ENCODE data around the gene NUBP2.
"Not testable (repeated sequence)": the region's sequence is repeated elsewhere in the genome, so short reads cannot be mapped to it uniquely, and the experiment has no call there.

Gene NUBP2

DNA sequence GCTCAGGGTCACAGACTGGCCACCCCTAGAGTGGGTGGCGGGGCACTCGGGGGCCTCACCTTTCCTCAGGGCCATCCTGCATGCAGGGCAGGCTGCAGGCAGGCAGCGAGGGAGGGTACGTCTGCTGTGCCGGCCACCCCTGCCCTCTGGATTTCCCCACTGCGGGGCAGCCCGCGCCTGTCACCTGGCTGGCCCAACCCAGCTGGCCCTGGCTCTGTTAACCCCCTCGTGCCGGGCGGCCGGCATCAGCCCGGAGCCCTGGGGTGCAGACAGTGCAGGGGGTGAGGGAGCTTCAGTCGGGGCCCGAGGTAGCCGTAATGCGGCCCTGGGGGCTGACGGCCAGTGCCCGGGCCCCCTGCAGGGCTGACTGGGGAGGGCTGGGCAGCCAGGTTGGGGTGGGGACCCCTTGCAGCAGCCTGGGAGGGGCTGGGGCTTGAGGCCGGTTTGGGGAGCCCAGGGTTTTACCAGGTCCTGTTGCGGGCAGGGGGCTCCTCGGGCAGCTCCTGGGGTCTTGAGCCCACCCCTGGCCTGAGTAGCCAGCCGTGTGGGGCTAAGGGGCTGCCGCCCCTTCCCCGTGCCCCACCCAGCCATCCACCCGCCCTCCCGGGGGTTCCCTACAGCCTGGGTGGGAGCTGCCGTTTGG, 10.9 kb downstream of the NUBP2 start, which contains the start of gene IGFALS:
Gene IGFALS, minus strand, starts transcription at position 128 of the 643 bp plus-strand sequence. Its CDS starts 53 bp downstream, at position 75.
- Mint-ChIP-seq H3K4me1 (no peaks in the 10 kb centered on the region), H3K27me3 (no peaks in the 10 kb centered on the region), H3K4me3 (no peak within 1 kb of the TSS), H3K27ac (no peak within 1 kb of the TSS), H3K9me3 (no peaks in the 10 kb centered on the region), H3K36me3 (no peaks in the 10 kb centered on the region)

DNA sequence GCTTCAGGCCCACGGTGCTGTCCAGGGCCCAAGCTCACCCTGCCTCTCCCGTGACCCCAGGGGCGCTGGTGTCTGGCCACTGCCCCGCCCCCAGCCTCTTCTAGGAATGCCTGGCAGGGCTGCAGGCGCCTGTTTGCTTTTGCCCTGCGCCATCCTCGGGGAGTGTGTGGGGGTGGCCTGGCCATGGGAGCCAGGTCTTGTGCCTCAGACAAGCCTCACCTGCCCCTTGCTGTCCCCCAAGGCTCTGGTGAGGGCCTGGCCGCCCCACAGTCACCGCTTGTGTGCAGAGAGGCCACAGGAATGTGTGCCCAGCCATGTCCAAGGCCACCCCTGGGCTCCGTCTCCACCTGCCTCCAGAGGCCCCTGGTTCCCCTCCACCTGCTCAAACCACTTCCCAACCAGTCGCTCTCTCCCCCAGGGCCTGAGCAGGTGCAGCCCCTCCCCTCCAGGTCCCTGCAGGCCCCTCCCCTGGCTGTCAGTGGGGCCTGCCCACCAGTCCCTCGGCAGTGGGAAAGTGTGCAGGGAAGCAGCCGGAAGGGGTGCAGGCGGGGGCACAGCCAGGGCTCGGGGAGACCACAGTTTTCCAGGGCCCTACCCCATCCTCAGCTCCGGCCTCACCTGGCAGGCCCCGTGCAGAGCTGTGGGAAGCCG, 11.6 kb downstream of the NUBP2 start:
- Mint-ChIP-seq H3K9me3 (no peaks in the 10 kb centered on the region), H3K27me3 (no peaks in the 10 kb centered on the region)

GRCh38 chr16:1794908-1795666, 12.3 kb downstream of the NUBP2 start:
- Mint-ChIP-seq H3K4me1 (no peaks in the 10 kb centered on the region), H3K9me3 (no peaks in the 10 kb centered on the region), H3K27ac (no peak overlapping the region), H3K27me3 (no peaks in the 10 kb centered on the region), H3K4me3 (no peak overlapping the region), H3K36me3 (no peaks in the 10 kb centered on the region)

More for the DNA sequence above, 11.6 kb downstream of the NUBP2 start:
- H3K36me3 Mint-ChIP-seq: no peaks in the 10 kb centered on the region
- no peaks in the 10 kb centered on the region for H3K4me1 Mint-ChIP-seq
- no peak overlapping the region for H3K4me3 Mint-ChIP-seq
- no peak overlapping the region for H3K27ac Mint-ChIP-seq

DNA sequence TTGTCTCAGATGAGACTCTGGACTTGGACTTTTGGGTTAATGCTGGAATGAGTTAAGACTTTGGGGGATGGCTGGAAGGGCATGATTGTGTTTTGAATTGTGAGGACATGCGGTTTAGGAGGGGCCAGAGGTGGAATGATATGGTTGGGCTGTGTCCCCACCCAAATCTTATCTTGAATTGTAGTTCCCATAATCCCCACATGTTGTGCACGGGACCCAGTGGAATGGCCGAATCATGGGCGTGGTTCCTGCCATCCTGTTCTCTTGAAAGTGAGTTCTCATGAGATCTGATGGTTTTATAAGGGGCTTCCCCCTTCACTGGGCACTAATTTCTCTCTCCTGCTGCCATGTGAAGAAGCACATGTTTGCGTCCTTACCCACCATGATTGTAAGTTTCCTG, 16.5 kb downstream of the NUBP2 start:
- not testable (repeated sequence) for H3K36me3 Mint-ChIP-seq, H3K4me1 Mint-ChIP-seq, H3K27ac Mint-ChIP-seq, H3K4me3 Mint-ChIP-seq, H3K27me3 Mint-ChIP-seq, H3K9me3 Mint-ChIP-seq

GRCh38 chr16:1800701-1801100, 17.9 kb downstream of the NUBP2 start:
- no peak overlapping the region for H3K4me3 Mint-ChIP-seq
- H3K27me3 Mint-ChIP-seq: no peaks in the 10 kb centered on the region
- no peaks in the 10 kb centered on the region for H3K4me1 Mint-ChIP-seq
- no peak overlapping the region for H3K27ac Mint-ChIP-seq
- H3K36me3 Mint-ChIP-seq: peaks cover 2% of the 10 kb centered on the region
- no peaks in the 10 kb centered on the region for H3K9me3 Mint-ChIP-seq

- Mint-ChIP-seq H3K4me3 (no peak overlapping the region), H3K27me3 (no peaks in the 10 kb centered on the region), H3K4me1 (no peaks in the 10 kb centered on the region), H3K27ac (no peak overlapping the region), H3K36me3 (peaks cover 4% of the 10 kb centered on the region), H3K9me3 (no peaks in the 10 kb centered on the region)
Measured at GRCh38 chr16:1807626-1808025, 24.9 kb downstream of the NUBP2 start.

GRCh38 chr16:1808691-1809090, 25.9 kb downstream of the NUBP2 start:
- Mint-ChIP-seq H3K9me3 (no peaks in the 10 kb centered on the region), H3K36me3 (peaks cover 4% of the 10 kb centered on the region), H3K4me3 (no peak overlapping the region), H3K27me3 (no peaks in the 10 kb centered on the region), H3K27ac (no peak overlapping the region), H3K4me1 (peaks cover 7% of the 10 kb centered on the region)

DNA sequence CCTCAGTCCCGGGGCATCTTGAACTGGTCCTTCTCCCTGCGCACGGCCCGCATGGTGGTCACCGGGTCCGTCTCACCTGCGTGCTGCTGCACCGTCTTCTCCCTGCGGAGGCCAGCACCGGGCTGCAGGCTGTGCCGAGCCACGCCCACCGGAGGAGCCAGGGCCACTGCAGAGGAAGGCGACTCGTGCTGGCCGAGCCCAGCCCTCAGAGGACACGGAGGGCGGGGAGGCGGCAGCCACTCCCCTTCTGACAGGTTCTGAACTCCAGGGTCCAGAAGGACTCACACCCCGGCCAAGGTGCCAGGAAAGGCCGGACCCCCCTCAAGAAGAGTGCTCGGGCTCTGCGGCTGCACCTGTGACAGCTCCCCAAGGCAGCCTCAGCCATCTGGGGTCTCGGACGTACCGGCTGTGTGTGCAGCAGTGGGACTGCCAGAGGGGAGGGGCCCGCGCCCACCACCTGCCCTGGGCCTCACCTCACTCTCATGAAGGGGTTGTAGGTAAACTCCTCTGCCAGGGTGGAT, 26.6 kb downstream of the NUBP2 start:
- peaks cover 7% of the 10 kb centered on the region for H3K4me1 Mint-ChIP-seq
- no peaks in the 10 kb centered on the region for H3K9me3 Mint-ChIP-seq
- H3K36me3 Mint-ChIP-seq: peaks cover 4% of the 10 kb centered on the region
- no peak overlapping the region for H3K27ac Mint-ChIP-seq
- no peak overlapping the region for H3K4me3 Mint-ChIP-seq
- H3K27me3 Mint-ChIP-seq: no peaks in the 10 kb centered on the region

DNA sequence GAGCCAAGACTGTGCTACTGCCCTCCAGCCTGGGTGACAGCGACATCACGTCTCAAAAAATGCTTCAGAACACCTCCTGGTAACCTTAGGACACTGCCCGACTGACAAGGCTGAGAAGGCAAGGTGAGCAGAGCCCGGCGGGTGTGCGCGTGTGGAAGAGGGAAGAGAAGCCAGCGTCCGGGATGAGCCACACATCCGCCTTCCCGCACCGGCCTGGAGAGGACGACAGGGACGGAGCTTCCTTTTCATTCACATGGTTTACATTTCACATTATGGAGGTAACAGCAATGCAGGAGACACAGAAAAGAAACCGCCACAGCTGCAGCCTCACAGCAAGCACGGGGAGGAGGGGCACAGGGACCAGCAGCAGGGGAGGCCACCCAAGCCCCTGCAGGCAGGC, 27.3 kb downstream of the NUBP2 start:
- Mint-ChIP-seq H3K9me3 (no peaks in the 10 kb centered on the region), H3K36me3 (peaks cover 4% of the 10 kb centered on the region), H3K4me1 (peaks cover 7% of the 10 kb centered on the region), H3K27me3 (no peaks in the 10 kb centered on the region), H3K4me3 (no peak overlapping the region), H3K27ac (no peak overlapping the region)

- peaks cover 7% of the 10 kb centered on the region for H3K4me1 Mint-ChIP-seq
- no peak overlapping the region for H3K27ac Mint-ChIP-seq
- peaks cover 4% of the 10 kb centered on the region for H3K36me3 Mint-ChIP-seq
- no peak overlapping the region for H3K4me3 Mint-ChIP-seq
- H3K9me3 Mint-ChIP-seq: no peaks in the 10 kb centered on the region
- H3K27me3 Mint-ChIP-seq: no peaks in the 10 kb centered on the region
Measured at GRCh38 chr16:1810536-1810935, 27.8 kb downstream of the NUBP2 start.

- Mint-ChIP-seq H3K4me1 (peaks cover 7% of the 10 kb centered on the region), H3K27me3 (no peaks in the 10 kb centered on the region), H3K9me3 (no peaks in the 10 kb centered on the region), H3K4me3 (no peak overlapping the region), H3K27ac (no peak overlapping the region), H3K36me3 (peaks cover 2% of the 10 kb centered on the region)
Measured at GRCh38 chr16:1812732-1813163, 30.0 kb downstream of the NUBP2 start.

- no peak overlapping the region for H3K27ac Mint-ChIP-seq
Measured at GRCh38 chr16:1815461-1815860, 32.7 kb downstream of the NUBP2 start.

DNA sequence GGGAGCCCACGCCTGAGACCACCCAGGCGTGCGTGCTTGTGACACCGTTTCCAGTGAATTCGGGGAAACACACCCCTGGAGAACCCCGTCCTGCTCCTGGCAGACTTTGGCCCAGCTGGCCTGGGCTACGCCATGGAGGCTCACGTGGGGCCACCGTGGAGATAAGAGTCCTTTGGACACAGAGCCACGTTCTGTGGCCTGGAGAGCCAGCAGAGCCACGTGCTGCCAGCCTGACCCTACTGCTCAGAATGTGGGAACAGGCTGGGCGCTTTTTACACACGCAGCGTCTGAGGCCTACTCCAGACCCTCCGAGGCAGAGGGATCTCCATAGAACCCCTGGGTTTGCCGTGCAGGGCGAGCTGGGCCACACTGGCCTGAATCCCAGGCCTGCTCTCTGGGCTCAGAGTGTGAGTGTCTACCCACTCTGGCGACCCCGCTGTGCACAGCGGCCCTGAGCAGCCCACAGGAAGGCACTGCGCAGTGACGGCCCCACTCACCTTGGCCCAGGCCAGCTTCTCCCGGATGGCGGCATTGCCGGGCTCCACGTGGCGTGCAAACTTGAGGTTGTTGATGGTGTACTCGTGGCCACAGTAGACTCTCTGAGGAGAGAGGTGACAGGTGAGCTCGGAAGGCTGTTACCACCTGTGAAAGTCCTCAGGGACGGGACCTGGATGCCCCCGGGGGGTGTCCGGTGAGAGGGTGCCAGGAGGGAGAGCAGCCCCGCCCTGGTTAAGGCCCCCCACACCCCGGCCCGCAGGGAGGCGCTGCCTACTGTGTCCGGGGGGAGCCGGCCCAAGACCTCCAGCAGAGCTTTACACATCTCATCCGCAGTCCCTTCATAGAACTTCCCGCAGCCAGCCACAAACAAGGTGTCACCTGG, 33.9 kb downstream of the NUBP2 start:
- H3K4me3 Mint-ChIP-seq: no peak overlapping the region
- no peaks in the 10 kb centered on the region for H3K9me3 Mint-ChIP-seq
- peaks cover 7% of the 10 kb centered on the region for H3K4me1 Mint-ChIP-seq
- no peak overlapping the region for H3K27ac Mint-ChIP-seq
- H3K27me3 Mint-ChIP-seq: no peaks in the 10 kb centered on the region
- H3K36me3 Mint-ChIP-seq: peaks cover 2% of the 10 kb centered on the region

More at GRCh38 chr16:1815461-1815860, 32.7 kb downstream of the NUBP2 start:
- H3K27me3 Mint-ChIP-seq: no peaks in the 10 kb centered on the region
- H3K36me3 Mint-ChIP-seq: peaks cover 2% of the 10 kb centered on the region
- H3K4me1 Mint-ChIP-seq: peaks cover 7% of the 10 kb centered on the region
- no peak overlapping the region for H3K4me3 Mint-ChIP-seq
- H3K9me3 Mint-ChIP-seq: no peaks in the 10 kb centered on the region

- H3K4me3 Mint-ChIP-seq: no peak overlapping the region
- peaks cover 7% of the 10 kb centered on the region for H3K4me1 Mint-ChIP-seq
- H3K36me3 Mint-ChIP-seq: peaks cover 2% of the 10 kb centered on the region
- no peak overlapping the region for H3K27ac Mint-ChIP-seq
- H3K9me3 Mint-ChIP-seq: no peaks in the 10 kb centered on the region
- H3K27me3 Mint-ChIP-seq: no peaks in the 10 kb centered on the region
Measured at GRCh38 chr16:1817276-1817589, 34.5 kb downstream of the NUBP2 start.

- no peak overlapping the region for H3K27ac Mint-ChIP-seq
- no peaks in the 10 kb centered on the region for H3K27me3 Mint-ChIP-seq
Measured at GRCh38 chr16:1817716-1818115, 35.0 kb downstream of the NUBP2 start.

More at GRCh38 chr16:1817716-1818115, 35.0 kb downstream of the NUBP2 start:
- Mint-ChIP-seq H3K36me3 (peaks cover 2% of the 10 kb centered on the region), H3K4me1 (peaks cover 7% of the 10 kb centered on the region), H3K9me3 (no peaks in the 10 kb centered on the region), H3K4me3 (no peak overlapping the region)

All from activated naive CD4-positive, alpha-beta T cell treated with anti-CD3 and anti-CD28 coated beads, Interleukin-2, amount 50 U/mL, for 24 hours (primary cell).